HG03442 (cell line): ENCODE measurements around the gene ETFB.

Source experiments
- ATAC-seq: cut with Tn5 transposase; IDR thresholded peaks from one replicate; pipeline ENCODE4 v1.9.1; 2021; ENCODE audit warnings: mild to moderate bottlenecking, moderate library complexity; ENCODE audit not compliant: unreplicated experiment

The ETFB gene

DNA sequence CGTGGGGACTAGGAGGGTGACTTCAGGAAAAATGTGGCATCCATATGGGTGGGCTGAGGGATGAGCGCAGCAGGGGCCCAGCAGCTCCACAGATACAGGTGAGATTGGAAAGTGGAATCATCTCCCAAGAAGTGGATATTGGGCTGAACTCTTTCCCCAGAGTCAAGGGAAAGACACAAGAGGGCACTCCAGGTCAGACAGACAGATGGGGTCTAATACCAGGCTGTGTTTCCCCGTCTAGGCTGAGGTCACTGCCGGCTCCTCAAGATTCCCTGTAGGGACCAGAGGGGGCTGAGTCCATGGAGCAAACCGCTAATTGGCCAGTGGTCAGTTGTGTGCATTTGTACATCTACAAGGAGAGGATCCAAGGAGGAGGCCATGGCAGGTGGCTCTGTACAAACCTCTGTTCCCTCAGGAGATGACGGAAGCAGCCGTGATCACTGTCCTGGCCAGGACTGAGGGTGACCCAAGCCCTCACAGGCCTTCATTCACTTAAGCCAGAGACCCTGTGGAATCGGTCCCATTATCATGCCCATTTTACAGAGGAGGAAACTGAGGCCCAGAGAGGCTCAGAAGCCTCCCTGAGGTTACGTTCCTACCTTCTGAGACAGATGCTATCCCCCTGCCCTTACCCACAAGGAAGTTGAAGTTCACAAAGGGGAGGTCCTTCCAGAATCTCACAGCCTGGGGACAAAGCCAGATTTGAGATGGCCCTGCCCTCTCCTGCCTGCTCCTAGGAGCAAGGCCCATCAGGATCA lies 69.7 kb downstream of the ETFB start:
- no peak for ATAC-seq

DNA sequence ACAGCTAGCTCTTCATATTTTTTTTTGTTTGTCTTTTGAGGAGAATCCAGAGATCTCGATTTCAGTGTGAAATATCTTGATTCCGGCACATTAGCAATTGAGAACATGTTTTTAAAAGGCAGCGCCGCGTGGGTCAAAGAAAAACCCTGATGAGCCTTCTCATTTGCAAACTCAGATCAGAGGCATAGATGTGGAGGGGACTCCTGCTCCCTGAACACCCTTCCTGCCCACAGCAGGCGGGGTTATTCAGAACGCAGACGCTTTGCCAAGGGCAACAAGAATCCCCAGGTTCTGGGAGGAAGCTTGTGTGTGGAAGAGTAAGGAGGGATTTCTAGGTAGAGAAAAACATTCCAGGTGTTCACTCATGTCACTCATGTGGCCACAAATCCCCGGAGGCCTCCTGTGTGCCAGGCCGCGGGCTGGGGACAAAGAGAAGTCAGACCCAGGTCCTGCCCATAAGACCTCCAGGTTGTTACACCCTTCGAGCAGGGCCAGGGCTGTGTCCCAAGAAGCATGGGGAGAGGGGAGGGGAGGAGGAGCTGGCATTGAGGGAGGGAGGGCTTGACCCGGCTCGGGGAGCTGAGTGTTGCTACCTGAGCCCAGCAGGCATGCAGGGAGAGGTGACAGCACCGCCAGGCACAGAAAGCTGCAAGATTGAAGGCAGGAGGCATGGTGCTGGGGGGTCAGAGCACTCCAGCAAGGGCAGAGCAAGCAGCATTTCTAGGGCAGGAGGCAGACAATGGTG lies 70.6 kb downstream of the ETFB start:
- no peak for ATAC-seq
